ENCODE results near the gene BHLHE40.

The BHLHE40 gene

GRCh38 chr3:5007873-5008272 is 28.6 kb downstream of the BHLHE40 start:
- no peak for DNase-seq (ENCODE audit: low read depth)
- TF ChIP-seq, protein P1, sequence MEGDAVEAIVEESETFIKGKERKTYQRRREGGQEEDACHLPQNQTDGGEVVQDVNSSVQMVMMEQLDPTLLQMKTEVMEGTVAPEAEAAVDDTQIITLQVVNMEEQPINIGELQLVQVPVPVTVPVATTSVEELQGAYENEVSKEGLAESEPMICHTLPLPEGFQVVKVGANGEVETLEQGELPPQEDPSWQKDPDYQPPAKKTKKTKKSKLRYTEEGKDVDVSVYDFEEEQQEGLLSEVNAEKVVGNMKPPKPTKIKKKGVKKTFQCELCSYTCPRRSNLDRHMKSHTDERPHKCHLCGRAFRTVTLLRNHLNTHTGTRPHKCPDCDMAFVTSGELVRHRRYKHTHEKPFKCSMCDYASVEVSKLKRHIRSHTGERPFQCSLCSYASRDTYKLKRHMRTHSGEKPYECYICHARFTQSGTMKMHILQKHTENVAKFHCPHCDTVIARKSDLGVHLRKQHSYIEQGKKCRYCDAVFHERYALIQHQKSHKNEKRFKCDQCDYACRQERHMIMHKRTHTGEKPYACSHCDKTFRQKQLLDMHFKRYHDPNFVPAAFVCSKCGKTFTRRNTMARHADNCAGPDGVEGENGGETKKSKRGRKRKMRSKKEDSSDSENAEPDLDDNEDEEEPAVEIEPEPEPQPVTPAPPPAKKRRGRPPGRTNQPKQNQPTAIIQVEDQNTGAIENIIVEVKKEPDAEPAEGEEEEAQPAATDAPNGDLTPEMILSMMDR (IDR thresholded peaks at IDR 0.05; ENCODE audit: insufficient read depth, low read depth, low read length, missing control alignments), result no peak
- H3K4me3 ChIP-seq (ENCODE audit: low read length), result no peak overlapping the region

DNA sequence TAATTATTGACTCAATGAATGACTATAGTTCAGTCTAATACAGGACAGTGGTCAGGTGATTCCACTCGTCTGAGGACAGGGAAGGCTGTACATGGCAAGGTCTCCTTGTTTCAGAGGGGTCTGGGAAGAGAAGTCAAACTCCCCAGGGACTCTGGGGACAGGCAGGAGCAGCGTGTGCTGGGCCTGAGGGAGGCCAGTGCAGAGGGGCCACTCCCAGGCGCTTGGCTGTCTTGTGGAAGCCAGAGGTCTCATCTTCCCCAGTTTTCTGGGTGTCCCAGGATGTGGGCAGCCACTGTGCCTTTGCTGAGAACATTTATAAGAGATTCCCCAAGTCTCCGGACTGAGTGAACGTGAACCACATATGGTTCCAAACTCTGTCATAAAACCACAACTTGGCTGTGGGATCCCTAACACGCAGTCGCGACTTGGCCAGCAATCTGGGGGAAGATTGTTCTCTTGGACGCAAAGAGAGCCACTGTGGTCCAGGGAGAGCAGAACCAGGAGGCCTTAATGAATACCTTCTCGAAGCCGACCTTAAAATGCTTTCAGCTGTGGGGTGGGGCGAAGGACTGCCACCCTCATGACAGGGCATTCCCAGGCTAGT is 30.4 kb downstream of the BHLHE40 start:
- H3K4me3 ChIP-seq (ENCODE audit: low read length), result no peak overlapping the region
- no peak for DNase-seq (ENCODE audit: low read depth)
- TF ChIP-seq, protein P1 (IDR thresholded peaks at IDR 0.05; ENCODE audit: insufficient read depth, low read depth, low read length, missing control alignments), result no peak

GRCh38 chr3:5010140-5010539 is 30.9 kb downstream of the BHLHE40 start:
- TF ChIP-seq, protein P1 (IDR thresholded peaks at IDR 0.05; ENCODE audit: insufficient read depth, low read depth, low read length, missing control alignments), result no peak
- no peak overlapping the region for H3K4me3 ChIP-seq (ENCODE audit: low read length)
- DNase-seq (ENCODE audit: low read depth), result no peak

DNA sequence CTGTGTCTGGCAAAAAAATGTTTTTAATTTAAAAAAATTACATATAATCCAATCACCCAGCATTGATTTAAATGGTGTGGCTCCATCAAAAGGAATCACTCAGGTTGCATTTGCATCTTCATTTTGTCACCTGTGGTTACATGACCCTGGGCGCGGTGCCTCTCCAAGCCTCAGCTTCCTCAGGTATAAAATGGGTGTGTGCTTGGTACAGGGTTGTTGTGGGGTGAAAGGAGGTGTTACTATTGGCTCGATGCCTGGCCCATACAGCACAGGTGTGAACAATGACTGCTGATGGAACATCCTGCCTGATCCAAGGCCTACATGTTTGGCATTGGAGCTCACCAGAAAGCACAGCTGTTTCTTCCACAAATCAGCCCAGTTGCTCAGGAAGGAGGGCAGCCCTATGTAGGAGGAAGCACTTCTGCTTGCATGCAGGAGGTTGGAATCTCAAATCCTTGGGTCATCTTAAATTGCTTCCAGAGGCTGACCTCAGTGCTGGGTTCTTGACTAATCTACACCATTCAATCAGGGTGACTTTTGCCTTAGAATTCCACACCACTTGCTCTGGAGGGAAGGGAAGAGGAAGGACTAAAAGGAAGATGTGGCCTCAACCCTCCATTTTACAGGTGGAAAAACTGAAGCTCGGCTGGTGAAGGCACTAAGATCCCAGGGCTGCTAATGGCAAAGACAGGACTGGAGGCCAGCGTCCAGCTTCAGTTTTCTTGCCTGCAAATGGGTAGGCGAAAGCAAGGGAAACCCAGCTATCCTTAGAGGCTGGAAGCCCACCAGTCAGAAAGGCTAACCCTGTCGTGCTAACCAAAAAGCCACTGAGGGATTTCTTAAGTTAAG is 31.7 kb downstream of the BHLHE40 start:
- no peak overlapping the region for H3K4me3 ChIP-seq (ENCODE audit: low read length)
- TF ChIP-seq, protein P1 (IDR thresholded peaks at IDR 0.05; ENCODE audit: insufficient read depth, low read depth, low read length, missing control alignments), result no peak
- no peak for DNase-seq (ENCODE audit: low read depth)

GRCh38 chr3:5011555-5012256 is 32.5 kb downstream of the BHLHE40 start:
- no peak for DNase-seq (ENCODE audit: low read depth)
- no peak overlapping the region for H3K4me3 ChIP-seq (ENCODE audit: low read length)
- TF ChIP-seq, protein P1 (IDR thresholded peaks at IDR 0.05; ENCODE audit: insufficient read depth, low read depth, low read length, missing control alignments), result no peak

- DNase-seq (ENCODE audit: low read depth), result no peak
- TF ChIP-seq, protein P1 (IDR thresholded peaks at IDR 0.05; ENCODE audit: insufficient read depth, low read depth, low read length, missing control alignments), result no peak
- H3K4me3 ChIP-seq (ENCODE audit: low read length), result no peak overlapping the region
Observed at GRCh38 chr3:5012367-5012766, 33.1 kb downstream of the BHLHE40 start.
